AG04450 (cell line): ENCODE data around the gene ADARB2. TPM values are rescaled to one million over a fixed set of nuclear protein-coding genes. Genes with fewer than 3 reads are reported as not detected.
"Not testable (repeated sequence)": the region's sequence is repeated elsewhere in the genome, so short reads cannot be mapped to it uniquely, and the experiment has no call there.

Experiments used
- CTCF ChIA-PET: fragments of 300-600, 350-600 bp; formaldehyde crosslinking; extraction: SDS; loops from one replicate; lab custom pipeline; 2022; ENCODE audit warnings: antibody characterized with exemption, inconsistent platforms; lab: Charles Lee
- POLR2A ChIA-PET: fragments of 350-600 bp; formaldehyde crosslinking; extraction: SDS; loops from one replicate; lab custom pipeline; 2021; ENCODE audit warnings: antibody characterized with exemption, inconsistent platforms; lab: Yijun Ruan, JAX
- DNase-seq: peaks from one replicate; pipeline ENCODE4 v3.0.0-alpha.2; 2011; ENCODE audit warnings: low read depth, low spot score
- H3K27ac ChIP-seq: one replicate; pipeline ENCODE4 v1.5.1; 2012; ENCODE audit warnings: low read depth, low read length, control low read depth
- H3K27me3 ChIP-seq: one replicate; pipeline ENCODE4 v1.6.0; 2012; ENCODE audit warnings: low read length; ENCODE audit not compliant: control insufficient read depth, insufficient read depth
- H3K4me3 ChIP-seq: 2 replicates; pipeline ENCODE4 v1.5.1; 2011; ENCODE audit warnings: mild to moderate bottlenecking, low read depth, low read length, control low read depth
- H3K9me3 ChIP-seq: 2 replicates; pipeline ENCODE4 v1.5.1; 2012; ENCODE audit warnings: low read length; ENCODE audit not compliant: control insufficient read depth, insufficient read depth
- CTCF ChIP-seq: IDR thresholded peaks from 2 replicates; pipeline ENCODE4 v1.5.1; 2011; ENCODE audit warnings: low read depth, low read length, control low read depth, inconsistent platforms
- polyA plus RNA-seq: library from polyadenylated mRNA; depleted of rRNA; stranded (reverse); fragments of >200 nt; gene quantifications from 2 replicates; pipeline ENCODE4 v1.2.3, GENCODE V29; 2011

ADARB2 gene
- polyA plus RNA-seq, 1 experiment, result not detected

DNA sequence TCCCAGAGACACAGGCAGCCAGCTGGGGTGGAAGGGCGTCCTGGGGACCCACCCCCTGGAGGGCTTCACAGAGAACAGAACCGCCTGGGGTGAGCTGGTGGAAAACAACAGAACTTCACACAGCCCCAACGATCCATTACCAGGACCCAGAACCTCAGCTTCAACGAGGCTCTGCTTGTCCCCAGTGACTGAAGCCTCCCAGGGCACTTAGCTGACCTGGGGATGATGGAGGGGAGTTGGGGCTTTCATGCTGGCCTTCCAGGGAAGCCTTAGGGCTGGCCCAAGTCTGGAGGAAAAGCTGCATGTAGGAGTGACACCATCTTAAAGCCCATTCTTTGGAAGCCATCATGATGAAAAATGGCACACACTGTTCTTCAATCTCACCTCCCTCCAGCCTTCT is 381.0 kb downstream of the ADARB2 start:
- Histone ChIP-seq H3K9me3 (peaks cover 39% of the 10 kb centered on the region), H3K4me3 (no peak overlapping the region), H3K27me3 (no peaks in the 10 kb centered on the region), H3K27ac (no peak overlapping the region)
- ChIA-PET CTCF (no interaction called here), POLR2A (no interaction called here)
- no peak for TF ChIP-seq CTCF
- DNase-seq, result no peak

GRCh38 chr10:1354809-1355710 is 382.3 kb downstream of the ADARB2 start:
- CTCF ChIA-PET, result no interaction called here
- Histone ChIP-seq H3K27ac (no peak overlapping the region), H3K4me3 (no peak overlapping the region), H3K9me3 (peaks cover 38% of the 10 kb centered on the region), H3K27me3 (no peaks in the 10 kb centered on the region)
- no peak for TF ChIP-seq CTCF
- no peak for DNase-seq
- POLR2A ChIA-PET, result no interaction called here

- H3K4me3 ChIP-seq, H3K27ac ChIP-seq, DNase-seq, H3K27me3 ChIP-seq, CTCF ChIA-PET, POLR2A ChIA-PET: not testable (repeated sequence)
- peaks cover 40% of the 10 kb centered on the region for H3K9me3 ChIP-seq
Observed at GRCh38 chr10:1352296-1352695, 385.0 kb downstream of the ADARB2 start.

- no peaks in the 10 kb centered on the region for H3K27me3 ChIP-seq
- POLR2A ChIA-PET, result no interaction called here
- no peak overlapping the region for H3K4me3 ChIP-seq
- H3K27ac ChIP-seq, result no peak overlapping the region
- TF ChIP-seq CTCF, result no peak
- peaks cover 55% of the 10 kb centered on the region for H3K9me3 ChIP-seq
- DNase-seq, result no peak
- CTCF ChIA-PET, result no interaction called here
Observed at GRCh38 chr10:1348773-1349050, 388.6 kb downstream of the ADARB2 start.

GRCh38 chr10:1347962-1348772 is 389.2 kb downstream of the ADARB2 start:
- no peak for DNase-seq
- TF ChIP-seq CTCF, result no peak
- ChIA-PET POLR2A (no interaction called here), CTCF (no interaction called here)
- Histone ChIP-seq H3K4me3 (no peak overlapping the region), H3K9me3 (peaks cover 55% of the 10 kb centered on the region), H3K27ac (no peak overlapping the region), H3K27me3 (no peaks in the 10 kb centered on the region)
